Muscle of back (tissue), 11 donors: ENCODE data around the gene ZNF628. TPM values are rescaled to one million over a fixed set of nuclear protein-coding genes. Genes with fewer than 3 reads are reported as not detected.
A peak's percentile ranks its signal among the peaks of the same experiment; 100 is the strongest.
"Not testable (repeated sequence)": the region's sequence is repeated elsewhere in the genome, so short reads cannot be mapped to it uniquely, and the experiment has no call there.

Source experiments
- DNase-seq, 3 donors: peaks; one replicate each; pipeline versions ENCODE4 v3.0.0 to v3.0.0-alpha.2; 2013
- polyA plus RNA-seq, 10 donors: library from polyadenylated mRNA; unstranded; fragments of 120-200 nt; gene quantifications; one replicate each; pipeline ENCODE4 v1.2.1, GENCODE V29; 2013; ENCODE audit not compliant: insufficient read length in 10 of 10

ZNF628 gene
- polyA plus RNA-seq, 10 donors: 2.1 to 4.3 (median 3.1) TPM

DNA sequence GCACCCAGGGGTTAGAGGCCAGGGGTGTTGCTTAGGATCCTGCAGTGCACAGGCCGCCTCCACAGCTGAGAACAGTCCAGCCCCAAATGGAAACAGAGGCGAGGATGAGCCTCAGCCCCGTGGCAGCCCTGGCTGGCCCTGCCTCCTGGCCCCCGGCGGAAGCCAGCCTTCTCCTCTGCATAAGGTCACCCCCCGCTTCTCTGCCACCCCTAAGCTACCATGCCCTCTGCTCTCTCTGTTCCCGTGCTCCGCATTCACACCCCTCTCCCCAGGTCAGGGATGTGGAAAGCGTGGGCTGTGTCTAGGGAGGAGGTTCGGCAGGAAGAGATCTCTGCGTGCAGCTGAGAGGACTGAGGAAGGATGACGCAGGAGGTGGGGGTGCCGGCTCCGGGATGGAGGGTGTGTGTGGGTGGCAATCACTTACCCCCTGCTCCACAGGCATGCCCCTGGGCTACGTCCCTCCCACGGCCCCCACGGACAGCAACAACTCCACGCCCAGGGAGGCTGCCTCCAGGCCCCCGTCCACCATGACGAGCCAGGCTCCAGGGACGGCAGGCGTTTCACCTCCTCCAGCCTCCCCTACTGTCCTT, 17.9 kb downstream of the ZNF628 start:
- DNase-seq: peak in 1 of 3 donors; percentile 81

DNA sequence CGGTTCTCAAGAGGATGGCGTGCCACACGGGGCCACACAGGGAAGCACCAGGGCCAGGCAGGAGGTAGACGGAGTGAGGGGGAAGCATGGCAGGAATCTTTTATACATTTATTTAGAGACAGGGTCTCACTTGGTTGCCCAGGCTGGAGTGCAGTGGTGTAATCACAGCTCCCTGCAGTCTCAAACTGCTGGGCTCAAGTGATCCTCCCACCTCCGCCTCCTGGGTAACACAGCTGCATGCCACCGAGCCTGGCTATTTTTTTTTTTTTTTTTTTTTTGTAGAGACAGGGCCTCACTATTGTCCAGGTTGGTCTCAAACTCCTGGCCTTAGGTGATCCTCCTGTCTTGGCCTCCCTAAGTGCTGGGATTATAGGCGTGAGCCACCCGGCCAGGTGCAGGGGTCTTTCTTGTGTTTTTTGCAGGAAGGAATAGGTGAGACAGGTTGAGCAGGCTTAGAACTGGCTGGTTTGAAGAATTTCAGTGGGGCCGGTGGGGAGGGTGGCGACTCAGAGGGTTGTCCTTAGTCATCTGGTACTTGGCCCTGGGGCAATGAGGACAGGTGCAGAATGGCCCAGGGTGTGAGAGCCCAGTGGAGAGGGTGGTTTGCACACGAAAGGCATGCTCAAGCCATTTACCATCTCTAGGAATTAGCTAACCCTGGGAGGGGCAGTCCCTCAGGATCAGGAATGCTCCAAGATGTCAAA, 19.4 kb downstream of the ZNF628 start:
- no peak for DNase-seq

DNA sequence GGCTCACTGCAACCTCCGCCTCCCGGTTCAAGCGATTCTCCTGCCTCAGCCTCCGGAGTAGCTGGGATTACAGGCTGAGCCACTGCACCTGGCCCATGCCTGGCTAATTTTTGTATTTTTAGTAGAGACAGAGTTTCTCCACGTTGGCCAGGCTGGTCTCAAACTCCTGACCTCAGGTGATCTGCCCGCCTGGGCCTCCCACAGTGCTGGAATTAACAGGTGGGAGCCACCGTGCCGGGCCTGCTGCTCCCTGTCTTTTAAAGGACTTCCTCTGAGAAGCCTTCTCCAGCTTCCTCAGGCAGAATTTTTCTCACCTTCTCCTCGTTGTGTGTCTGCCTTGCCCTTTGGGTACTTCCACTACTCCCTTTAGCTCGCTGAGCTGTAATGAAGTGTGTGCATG, 20.4 kb downstream of the ZNF628 start:
- DNase-seq: not testable (repeated sequence)

DNA sequence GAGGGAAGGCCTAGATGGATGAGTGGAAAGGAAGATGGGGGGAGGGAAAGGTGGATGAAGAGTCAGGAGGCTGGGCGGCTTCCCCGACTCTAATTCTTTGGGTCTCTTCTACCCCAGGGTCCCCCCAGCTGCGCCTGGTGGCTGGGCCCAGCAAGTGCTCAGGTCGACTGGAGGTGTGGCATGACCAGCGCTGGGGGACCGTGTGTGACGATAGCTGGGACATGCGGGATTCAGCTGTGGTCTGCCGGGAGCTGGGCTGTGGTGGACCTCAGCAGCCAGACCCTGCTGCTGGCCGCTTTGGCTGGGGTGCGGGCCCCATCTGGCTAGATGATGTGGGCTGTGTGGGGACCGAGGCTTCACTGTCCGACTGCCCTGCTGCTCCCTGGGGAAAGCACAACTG, 21.3 kb downstream of the ZNF628 start:
- no peak for DNase-seq

DNA sequence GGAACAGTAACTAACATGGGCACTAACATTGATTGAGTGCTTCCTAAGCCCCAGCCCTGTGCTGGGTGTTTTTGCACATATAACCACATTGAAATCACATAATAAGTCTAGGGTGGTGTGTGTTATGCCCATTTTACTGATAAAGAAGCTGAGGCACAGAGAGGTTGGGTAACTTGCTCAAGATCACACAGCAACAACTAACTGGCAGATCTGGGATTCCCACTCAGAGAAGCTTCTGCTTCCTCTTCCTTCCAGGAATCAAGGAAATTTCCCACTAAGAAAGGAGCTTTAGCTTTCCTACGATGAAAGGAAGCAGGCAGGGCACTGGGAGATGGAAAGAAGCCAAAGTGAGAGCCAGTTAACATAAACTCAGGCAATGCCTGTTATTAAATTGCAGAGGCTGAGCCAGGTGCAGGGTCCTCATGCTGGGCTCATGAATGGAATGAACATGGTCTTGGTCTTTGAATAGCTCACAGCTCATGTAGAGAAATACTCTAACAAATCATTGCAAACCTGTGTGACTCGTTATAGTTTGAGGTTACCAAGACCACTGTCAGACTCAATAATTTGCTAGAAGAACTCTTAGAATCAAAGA, 21.9 kb downstream of the ZNF628 start:
- no peak for DNase-seq

DNA sequence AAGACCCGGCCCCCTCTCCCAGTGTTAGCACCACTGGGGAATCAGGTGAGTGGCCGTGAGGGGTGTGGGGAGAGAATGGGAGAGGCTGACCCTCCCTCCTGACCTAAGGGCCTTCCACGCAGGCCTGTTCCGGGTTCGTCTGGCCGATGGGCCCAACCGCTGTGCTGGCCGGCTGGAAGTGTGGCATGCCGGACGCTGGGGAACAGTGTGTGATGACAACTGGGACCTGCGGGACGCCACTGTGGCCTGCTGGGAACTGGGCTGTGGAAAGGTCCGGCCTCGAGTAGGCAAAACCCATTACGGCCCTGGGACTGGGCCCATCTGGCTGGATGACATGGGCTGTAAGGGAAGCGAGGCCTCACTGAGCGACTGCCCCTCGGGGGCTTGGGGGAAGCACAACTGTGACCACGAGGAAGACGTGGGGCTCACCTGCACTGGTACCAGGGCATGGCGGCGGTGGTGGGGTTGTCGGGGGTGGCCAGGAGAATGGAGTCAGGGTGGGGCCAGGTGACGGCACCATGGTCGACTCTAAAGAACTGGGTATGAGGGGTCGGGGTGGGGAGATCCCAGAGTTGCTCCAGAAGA, 24.0 kb downstream of the ZNF628 start:
- no peak for DNase-seq

DNA sequence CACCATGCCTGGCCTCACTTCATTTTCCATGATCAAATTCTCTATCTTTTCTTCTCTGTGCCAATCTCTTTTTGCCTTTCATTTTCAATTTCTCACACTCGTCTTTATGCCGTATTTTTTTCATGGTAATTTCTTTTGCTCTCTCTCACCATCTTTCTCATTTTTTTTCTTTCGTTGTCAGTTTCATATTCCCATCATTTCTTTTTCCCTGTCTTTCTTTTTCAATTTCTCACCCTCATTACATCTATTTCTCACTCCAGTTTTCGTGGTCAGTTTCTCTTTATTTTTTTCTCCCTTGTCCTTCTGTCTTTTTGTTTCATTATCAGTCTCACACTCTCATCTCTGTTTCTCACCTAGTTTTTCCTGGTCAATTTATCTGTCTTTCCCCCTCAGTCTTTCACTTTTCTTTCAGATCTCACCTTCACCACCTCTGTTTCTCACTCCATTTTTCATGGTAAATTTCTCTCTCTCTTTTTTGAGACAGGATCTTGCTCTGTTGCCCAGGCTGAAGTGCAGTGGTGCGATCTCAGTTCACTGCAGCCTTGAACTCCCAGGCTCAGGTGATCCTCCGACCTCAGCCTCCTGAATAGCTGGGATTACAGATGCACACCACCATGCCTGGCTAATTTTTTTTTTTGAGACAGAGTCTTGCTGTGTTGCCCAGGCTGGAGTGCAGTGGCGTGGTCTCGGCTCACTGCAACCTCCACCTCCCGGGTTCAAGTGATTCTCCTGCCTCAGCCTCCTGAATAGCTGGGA, 26.0 kb downstream of the ZNF628 start:
- no peak for DNase-seq

DNA sequence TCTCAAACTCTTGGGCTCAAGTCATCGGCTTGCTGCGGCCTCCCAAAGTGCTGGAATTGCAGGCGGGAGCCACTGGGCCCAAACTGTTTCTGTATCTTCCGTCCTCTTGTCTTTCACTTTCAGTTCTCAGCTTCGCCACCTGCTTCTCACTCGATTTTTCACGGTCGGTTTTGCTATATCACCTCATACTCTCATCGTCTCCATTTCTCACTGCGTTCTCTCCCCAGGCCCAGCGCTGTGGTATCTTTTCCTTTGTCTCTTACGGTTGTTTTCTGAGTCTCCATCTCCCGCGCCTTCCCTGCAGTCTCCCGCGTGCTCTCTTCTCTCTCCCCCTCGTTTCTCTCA, 26.7 kb downstream of the ZNF628 start:
- DNase-seq: peak in 1 of 3 donors; percentile 14

DNA sequence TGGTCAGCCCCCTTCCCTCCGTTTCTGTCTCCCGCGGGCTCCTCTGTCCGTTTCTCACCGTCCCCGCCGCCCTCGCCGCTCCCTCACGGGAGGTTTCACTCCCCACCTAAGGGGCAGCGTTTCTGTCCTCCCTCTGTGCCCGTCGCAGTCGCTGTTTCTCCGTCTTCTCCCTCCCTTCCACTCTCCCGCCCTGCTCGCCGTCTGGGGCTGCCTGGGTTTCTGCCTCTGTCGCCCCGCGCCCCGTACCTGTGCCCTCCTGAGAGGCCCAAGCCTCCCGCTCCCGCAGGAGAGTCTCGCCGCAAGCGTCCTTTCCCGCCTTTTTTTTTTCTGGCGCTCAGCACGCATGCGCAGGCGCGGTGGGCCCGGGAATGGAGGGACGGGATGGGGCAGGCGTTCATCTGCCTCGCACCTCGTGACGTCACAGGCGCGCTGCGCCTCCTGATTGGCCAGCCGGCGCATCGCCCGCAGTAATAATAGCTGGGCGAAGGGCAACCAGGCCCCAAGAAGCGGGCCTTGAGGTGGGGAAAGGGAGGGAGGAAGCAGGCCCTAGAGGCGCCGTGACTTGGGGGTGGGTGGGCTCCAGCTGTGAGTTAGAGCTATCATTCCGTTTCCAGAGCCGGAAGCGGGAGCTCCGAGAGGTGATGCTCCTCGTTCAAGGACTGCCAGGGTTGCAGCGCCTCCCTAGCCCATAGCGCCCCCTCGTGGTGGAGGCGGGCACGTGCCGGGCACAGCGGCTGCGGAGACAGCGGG, 27.3 kb downstream of the ZNF628 start:
- DNase-seq: peak; percentile 90 to 98 (median 95)

DNA sequence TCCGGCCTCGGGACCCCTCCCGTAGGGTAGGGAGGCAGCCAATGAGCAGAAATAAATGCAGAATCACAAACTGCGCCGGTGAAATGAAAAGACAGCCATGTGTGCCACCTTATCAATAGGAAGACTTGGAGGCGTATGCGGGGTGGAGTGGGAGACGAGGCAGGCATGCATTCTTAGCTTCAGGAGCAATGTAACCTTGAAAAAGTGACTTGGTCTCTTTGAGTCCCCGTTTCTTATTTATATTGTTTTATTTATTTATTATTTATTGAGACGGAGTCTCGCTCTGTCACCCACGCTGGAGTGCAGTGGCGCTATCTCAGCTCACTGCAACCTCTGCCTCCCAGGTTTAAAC, 27.8 kb downstream of the ZNF628 start:
- DNase-seq: no peak

DNA sequence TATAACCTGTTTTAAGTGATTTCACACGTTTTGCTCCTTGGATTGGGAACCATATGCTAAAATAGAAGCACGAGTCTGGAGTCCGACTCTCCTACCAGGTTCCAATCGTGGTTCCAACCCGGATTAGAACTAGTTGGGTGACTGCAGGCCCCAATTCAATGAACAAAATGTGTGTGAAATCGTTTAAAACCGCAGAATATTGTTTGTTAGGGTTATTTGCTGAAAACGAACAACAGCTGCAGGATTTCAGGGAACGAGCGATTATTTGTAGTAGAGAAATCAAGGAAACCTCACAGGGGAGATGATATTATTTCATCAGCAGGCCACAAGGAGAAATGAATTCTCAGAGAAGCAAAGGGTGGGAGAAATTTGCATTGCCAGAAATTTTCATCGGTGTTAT, 28.6 kb downstream of the ZNF628 start:
- no peak for DNase-seq

DNA sequence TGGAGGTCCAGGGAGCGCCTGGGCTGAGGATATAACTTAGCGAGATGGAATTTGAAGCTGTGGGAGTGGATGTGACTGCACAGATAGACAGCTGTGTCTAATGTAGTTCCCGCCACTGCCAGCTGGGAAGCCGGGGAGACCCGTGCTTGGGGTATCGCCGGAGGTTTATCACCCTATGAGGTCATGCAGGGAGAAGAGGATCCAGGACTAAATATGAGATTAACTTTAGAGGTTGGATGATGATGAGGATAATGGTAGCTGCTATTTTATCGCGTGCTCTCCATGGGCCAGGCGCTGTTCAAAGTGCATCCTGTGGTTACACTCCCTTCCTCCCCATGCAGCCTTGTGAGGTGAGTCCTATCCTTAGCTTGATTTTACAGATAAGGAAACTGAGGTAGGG, 31.7 kb downstream of the ZNF628 start:
- no peak for DNase-seq

DNA sequence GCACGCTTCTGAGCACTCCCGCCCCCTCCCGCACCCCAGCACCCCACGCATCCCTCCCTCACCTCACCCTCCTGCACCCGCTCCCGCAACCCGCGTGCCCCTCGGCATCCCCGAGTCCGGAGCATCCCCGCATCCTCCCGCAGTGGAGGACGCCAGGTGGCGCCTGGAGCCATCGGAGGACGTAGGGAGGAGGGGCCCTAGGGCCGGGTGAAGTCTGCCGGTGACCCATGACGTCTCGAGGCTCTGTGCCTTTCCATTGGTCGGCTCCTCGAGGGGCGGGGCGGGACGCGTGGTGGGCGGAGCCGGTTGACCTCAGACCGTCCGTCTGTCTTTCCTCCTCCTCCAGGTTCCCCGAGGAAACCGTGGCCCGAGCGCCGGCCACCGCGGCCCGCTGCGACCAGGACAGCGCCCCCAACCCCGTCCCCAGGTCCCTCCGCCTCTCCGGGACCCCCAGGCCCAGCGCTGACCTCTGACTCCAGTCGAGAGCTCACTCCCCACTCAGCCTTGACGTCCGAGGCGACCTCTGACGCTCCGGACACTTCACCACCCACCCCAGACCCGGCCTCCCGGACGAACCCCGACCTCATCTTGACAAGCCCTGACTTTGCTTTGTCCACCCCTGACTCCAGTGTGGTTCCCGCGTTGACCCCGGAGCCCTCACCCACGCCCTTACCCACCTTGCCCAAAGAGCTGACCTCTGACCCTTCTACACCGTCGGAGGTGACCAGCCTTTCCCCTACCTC, 40.6 kb downstream of the ZNF628 start:
- DNase-seq: peak; percentile 89 to 95 (median 93)

DNA sequence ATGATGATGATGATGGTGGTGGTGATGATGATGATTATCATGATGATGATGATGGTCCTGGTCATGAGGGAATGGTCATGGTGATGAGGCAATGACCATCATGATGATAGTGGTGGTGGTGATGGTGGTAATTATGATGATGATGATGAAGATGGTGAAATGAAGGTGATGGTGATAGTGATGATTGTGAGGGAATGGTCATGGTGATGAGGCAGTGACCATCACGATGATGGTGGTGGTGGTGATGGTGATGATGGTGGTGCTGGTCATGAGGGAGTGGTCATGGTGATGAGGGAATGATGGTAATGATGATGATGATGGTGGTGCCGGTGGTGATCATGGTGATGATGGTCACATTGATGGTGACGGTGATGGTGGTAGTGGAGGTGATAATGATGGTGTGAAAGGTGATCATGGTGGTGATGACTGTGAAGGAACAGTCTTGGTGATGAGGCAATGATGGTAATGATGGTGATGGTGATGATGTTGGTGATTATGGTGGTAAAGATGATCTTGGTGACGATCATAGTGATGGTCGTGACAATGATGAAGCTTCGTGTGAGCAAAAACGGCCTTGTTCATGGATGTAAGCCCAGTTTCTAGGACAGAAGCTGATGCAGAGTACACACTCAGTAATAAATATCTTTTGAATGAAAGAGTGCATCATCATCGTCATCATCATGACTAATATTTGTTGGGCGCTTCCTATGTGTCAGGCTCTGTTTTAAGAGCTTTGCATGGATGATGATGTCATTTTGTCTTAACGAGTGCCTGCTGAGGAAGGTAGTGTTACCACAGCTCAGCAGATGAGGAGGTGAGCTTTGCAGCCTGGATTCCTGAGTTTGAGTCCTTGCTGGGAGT, 43.3 kb downstream of the ZNF628 start:
- DNase-seq: peak in 1 of 3 donors; percentile 47

DNA sequence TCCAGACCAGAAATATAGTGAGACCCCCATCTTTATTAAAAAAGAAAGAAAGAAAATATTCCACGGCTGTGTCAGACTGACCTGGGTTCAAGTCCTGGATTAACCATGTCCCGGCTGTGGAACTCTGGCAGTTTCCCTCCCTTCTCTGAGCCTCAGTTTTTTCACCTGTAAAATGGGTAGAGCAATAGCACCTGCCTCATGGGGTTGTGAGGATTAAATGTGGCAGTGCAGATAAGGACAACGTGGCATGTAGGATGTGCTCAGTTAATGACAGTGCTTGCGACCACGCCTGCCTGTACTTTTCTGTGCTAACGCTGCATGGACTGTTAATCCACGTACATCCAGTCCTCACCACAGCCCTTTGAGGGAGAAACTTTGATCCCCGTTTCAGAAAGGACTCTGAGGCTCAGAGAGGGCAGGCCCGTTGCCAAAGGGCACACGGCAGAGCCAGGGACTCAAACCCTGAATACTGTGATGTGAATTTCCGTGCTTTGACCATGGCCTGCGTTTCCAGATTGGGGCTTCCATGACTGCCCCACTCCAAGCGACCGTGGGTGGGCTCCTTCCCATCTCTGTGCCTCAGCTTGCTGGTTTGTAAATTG, 44.4 kb downstream of the ZNF628 start:
- DNase-seq: no peak

DNA sequence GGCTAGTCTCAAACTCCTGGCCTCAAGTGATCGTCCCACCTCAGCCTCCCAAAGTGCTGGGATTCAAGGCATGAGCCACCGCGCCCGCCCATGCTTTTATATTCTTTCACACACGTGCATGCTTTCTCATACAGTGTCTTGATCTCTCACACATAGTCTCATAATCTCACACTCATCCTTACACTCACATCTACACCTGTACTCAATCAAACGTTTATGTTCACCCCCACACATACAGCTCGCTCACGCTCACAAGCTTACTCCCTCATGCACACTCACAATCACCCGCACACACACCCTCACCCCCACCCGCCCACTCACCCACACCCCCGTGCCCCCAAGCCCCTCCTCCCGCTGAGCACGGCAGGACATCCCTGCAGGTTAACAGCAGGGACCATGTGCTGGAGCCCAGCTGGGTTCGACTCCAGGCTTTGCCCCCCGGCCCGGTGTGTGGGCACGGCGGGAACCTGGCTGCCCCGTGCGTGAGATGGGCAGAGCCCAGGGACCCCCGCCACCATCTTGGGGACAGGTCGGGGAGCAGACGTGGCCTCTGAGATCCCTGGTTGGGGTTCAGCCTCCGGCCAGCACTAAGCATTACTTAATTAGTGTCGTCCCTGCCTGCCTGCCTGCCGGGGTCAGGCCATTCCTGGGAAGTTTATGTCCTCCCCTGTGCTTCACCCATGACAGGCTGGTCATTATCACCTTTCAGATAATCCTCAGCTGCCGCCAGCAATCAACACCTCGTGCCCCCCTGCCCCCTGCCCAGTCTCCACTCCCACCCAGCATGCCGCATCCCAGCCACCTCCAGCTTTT, 49.1 kb downstream of the ZNF628 start:
- DNase-seq: no peak

DNA sequence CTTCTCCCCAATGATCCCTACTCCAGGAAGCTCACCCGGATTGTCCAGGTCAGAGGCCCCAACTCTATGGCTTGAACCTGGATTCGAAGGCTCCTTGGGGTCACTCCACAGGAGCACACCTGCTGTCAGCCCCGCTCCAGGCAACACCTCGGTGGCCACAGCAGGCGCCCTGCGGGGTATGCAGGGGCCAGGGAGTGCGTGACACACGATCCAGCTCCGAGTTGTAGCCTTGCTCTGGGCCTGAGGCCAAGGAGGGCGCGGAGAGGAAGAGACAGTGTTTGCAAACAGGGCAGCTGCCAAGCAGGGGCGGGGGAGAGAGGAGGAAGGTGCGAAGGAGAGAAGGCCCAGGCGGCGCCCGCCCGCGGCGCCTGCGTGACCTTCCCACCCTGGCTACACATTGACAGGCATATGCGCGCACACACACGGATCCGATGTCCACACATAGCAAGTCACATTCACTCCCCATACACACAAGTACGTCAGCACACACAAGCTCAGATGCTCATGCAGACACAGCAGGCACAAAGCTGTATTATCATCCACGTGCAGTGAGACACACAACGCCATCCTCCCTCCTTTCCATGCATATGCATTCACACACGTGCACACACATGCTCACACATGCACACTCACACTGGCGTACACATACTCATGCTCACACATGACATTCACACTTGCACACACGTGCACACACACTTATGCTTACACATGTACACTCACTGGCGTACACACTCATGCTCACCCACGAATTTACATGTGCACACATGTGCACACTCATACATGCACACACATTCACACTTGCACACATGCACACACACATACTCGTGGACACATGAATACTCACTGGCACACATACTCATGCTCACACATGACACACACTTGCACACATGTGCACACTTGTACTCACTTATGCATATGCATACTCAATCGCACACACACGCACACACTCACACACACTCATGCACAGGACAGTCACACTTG, 50.1 kb downstream of the ZNF628 start:
- DNase-seq: peak; percentile 75 to 85 (median 81)
